SK-N-SH (cell line): ENCODE results near the gene SAMD7.

Experiments
- CTCF ChIP-seq: fragments of 200-600 bp; sonication (generic); IDR thresholded peaks from 2 replicates; pipeline ENCODE4 v1.6.1; 2017; ENCODE audit warnings: antibody characterized with exemption, mild to moderate bottlenecking, moderate library complexity
- IRF3 ChIP-seq: fragments of 150-350 bp; IDR thresholded peaks from 2 replicates; pipeline ENCODE4 v1.6.1; 2016; ENCODE audit warnings: mild to moderate bottlenecking, low read depth, low read length
- TAF1 ChIP-seq: IDR thresholded peaks from 2 replicates; pipeline ENCODE4 v1.6.1; 2012; ENCODE audit warnings: low read depth, mild to moderate bottlenecking, low read length, moderate library complexity, borderline replicate concordance
- USF2 ChIP-seq: fragments of 150-350 bp; IDR thresholded peaks from 2 replicates; pipeline ENCODE4 v1.6.1; 2017; ENCODE audit warnings: antibody characterized with exemption, low read length, low read depth, borderline replicate concordance

- TF ChIP-seq USF2 (no peak), TAF1 (no peak), CTCF (no peak), IRF3 (no peak)
These were observed 9.9 kb upstream of the SAMD7 start for GRCh38 chr3:169901453-169901852.
